Measurements from ENCODE around the gene PCED1B.
A peak's percentile ranks its signal among the peaks of the same experiment; 100 is the strongest.
"Not testable (repeated sequence)": the region's sequence is repeated elsewhere in the genome, so short reads cannot be mapped to it uniquely, and the experiment has no call there.

Gene PCED1B, protein sequence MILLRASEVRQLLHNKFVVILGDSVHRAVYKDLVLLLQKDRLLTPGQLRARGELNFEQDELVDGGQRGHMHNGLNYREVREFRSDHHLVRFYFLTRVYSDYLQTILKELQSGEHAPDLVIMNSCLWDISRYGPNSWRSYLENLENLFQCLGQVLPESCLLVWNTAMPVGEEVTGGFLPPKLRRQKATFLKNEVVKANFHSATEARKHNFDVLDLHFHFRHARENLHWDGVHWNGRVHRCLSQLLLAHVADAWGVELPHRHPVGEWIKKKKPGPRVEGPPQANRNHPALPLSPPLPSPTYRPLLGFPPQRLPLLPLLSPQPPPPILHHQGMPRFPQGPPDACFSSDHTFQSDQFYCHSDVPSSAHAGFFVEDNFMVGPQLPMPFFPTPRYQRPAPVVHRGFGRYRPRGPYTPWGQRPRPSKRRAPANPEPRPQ

GRCh38 chr12:47079468-47079980, at the start of gene PCED1B, which contains the start of gene AMIGO2:
Gene PCED1B (plus strand): TSS chr12:47079621. CDS start chr12:47235064, 155,443 bp downstream.
Gene AMIGO2 (minus strand): TSS chr12:47079959. CDS start chr12:47079002, 957 bp downstream.
- DNase-seq (ENCODE audit: insufficient read length, low spot score) (no peak), FAIRE-seq (peak; percentile 58)

- no peak for DNase-seq (ENCODE audit: insufficient read length, low spot score)
- FAIRE-seq, result no peak
These were observed 49.5 kb upstream of the PCED1B start for GRCh38 chr12:47029903-47030302.

GRCh38 chr12:47032644-47033043, 46.8 kb upstream of the PCED1B start:
- peak; percentile 18 for DNase-seq (ENCODE audit: insufficient read length, low spot score)
- FAIRE-seq, result no peak

GRCh38 chr12:47033081-47033480, 46.3 kb upstream of the PCED1B start:
- DNase-seq (ENCODE audit: insufficient read length, low spot score) (no peak), FAIRE-seq (no peak)

DNA sequence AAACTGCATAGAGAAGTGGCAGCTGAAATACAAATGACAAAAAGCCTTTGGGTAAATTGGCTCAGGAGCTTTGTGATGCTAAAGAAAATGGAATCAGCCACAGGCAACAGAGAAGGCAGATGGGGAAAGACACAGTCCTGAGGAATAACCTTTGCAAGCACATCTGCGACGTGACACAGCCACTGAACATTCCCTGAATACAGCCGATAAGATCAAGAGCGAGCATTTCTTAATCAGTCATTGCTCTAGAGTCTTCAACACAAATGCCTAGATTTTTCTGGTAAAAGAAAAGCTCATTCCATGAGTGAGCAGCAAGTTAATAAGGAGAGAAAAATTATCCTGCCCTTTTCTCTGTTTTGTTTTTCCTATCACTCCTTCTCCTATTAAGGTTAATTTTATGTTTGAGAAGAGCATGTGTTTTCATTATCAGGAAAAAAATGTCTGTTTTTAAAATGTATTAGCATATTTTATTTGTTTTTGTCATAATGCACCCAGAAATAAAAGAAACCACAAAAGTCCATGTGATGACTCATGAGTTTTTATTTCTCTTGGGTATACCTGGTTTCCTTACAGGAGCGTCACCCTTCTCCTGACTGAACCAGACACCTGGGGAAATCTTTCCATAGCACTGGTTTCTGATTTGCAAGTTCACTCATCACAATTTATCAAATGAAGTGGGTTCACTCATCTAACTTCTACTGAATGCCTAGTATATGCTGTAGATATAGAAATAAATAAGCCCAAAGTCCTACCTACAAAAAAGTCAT, 45.4 kb upstream of the PCED1B start:
- DNase-seq (ENCODE audit: insufficient read length, low spot score), result no peak
- no peak for FAIRE-seq

- DNase-seq (ENCODE audit: insufficient read length, low spot score) (no peak), FAIRE-seq (no peak)
These were observed 44.8 kb upstream of the PCED1B start for GRCh38 chr12:47034661-47035060.

GRCh38 chr12:47035484-47035883, 43.9 kb upstream of the PCED1B start:
- DNase-seq (ENCODE audit: insufficient read length, low spot score), result no peak
- no peak for FAIRE-seq

- FAIRE-seq (no peak), DNase-seq (ENCODE audit: insufficient read length, low spot score) (no peak)
These were observed 41.1 kb upstream of the PCED1B start for GRCh38 chr12:47038270-47038748.

DNA sequence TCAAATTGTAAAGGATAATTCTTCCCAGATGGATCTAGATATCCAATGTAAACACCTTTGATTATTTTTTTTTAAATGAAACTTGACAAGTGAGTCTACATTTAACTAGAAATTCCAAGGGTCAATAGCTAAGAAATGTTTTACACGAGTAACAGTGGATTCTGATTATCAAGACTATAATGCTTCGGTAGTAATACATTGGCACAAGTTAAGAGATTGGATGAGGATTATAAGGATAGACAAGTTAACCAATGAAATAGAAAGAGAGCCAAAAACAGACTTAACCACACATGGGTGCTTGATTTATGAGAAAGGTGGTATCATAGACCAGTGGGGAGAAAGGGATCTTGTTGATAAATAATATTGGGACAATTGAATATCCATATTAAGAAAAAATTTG, 40.3 kb upstream of the PCED1B start:
- DNase-seq (ENCODE audit: insufficient read length, low spot score) (no peak), FAIRE-seq (no peak)

DNA sequence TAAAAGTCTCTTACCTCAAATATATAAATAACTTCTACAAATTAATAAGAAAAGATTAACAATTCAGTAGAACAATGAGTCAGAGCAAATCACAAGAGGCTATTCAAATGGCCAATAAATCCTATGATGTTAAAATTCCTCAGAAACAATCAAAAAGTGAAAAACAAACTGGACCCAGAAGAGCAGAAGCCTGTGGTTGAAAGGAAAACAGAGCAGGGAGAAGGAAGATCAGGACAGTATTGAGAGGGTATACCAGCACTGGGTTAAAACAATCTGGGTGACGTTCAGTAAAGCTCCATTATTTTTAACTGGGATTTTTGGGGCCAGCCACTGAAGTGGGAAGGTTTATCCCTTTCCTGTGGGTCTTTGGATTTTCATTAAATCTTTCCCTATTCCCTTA, 39.7 kb upstream of the PCED1B start:
- FAIRE-seq, result no peak
- DNase-seq (ENCODE audit: insufficient read length, low spot score), result no peak

- FAIRE-seq (no peak), DNase-seq (ENCODE audit: insufficient read length, low spot score) (no peak)
These were observed 38.1 kb upstream of the PCED1B start for GRCh38 chr12:47041327-47041726.

- FAIRE-seq (no peak), DNase-seq (ENCODE audit: insufficient read length, low spot score) (no peak)
These were observed 30.9 kb upstream of the PCED1B start for GRCh38 chr12:47048541-47048940.

- FAIRE-seq; DNase-seq (ENCODE audit: insufficient read length, low spot score): not testable (repeated sequence)
These were observed 28.1 kb upstream of the PCED1B start for GRCh38 chr12:47051291-47051690.

- no peak for DNase-seq (ENCODE audit: insufficient read length, low spot score)
- FAIRE-seq, result no peak
These were observed 27.1 kb upstream of the PCED1B start for GRCh38 chr12:47052274-47052673.

DNA sequence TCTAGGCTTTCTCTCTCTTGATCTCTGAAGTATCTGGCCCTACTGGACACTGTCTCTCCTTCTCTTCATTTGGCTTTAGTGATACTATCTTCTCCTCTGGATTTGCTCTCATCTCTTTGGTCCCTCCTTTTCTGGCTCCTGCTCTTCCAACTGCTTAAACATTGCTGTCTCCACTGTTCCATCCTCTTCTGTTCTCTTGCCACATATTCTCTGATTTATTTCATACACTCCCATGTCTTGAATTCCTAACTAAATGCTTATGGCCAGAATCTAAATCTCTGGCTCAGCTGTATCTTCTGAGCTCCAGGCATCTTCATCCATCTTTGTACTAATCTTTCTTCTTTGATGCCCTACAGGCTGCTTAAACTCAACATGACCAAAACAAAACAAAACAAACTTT, 25.5 kb upstream of the PCED1B start:
- DNase-seq (ENCODE audit: insufficient read length, low spot score) (no peak), FAIRE-seq (no peak)

- FAIRE-seq (no peak), DNase-seq (ENCODE audit: insufficient read length, low spot score) (no peak)
These were observed 24.8 kb upstream of the PCED1B start for GRCh38 chr12:47054659-47055058.

DNA sequence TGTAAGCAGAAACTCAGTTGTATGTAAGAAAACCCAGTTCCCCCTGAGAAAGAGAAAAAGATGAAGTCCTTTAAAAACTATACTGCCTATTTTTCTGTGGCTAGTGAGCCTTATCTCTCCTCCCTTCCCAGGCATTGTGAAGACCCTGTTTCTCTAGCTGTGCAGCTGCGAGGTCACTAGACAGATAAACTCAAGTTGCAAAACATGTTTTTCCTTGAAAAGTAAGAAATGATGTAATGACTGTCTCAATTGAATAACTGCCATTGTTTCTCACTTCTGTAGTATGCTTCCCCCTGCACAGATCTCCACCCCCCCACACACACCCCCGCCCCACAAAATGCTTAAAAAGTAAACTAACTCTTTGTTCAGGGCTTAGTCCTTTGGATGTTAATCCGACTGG, 23.6 kb upstream of the PCED1B start:
- not testable (repeated sequence) for FAIRE-seq; DNase-seq (ENCODE audit: insufficient read length, low spot score)

- not testable (repeated sequence) for DNase-seq (ENCODE audit: insufficient read length, low spot score); FAIRE-seq
These were observed 22.5 kb upstream of the PCED1B start for GRCh38 chr12:47056944-47057343.

DNA sequence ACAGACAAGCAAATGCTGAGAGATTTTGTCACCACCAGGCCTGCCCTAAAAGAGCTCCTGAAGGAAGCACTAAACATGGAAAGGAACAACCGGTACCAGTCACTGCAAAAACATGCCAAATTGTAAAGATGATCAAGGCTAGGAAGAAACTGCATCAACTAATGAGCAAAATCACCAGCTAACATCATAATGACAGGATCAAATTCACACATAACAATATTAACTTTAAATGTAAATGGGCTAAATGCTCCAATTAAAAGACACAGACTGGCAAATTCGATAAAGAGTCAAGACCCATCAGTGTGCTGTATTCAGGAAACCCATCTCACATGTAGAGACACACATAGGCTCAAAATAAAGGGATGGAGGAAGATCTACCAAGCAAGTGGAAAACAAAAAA, 20.8 kb upstream of the PCED1B start:
- not testable (repeated sequence) for FAIRE-seq; DNase-seq (ENCODE audit: insufficient read length, low spot score)

GRCh38 chr12:47065546-47065945, 13.9 kb upstream of the PCED1B start:
- DNase-seq (ENCODE audit: insufficient read length, low spot score) (no peak), FAIRE-seq (no peak)
